Bone marrow (tissue), 2 donors: ENCODE measurements around the gene CHAMP1.
"Not testable (repeated sequence)": the region's sequence is repeated elsewhere in the genome, so short reads cannot be mapped to it uniquely, and the experiment has no call there.

ENCODE experiments used
- DNase-seq, 2 donors: peaks; one replicate each; lab custom pipeline; 2025; lab: John Stamatoyannopoulos, UW

CHAMP1 gene

DNA sequence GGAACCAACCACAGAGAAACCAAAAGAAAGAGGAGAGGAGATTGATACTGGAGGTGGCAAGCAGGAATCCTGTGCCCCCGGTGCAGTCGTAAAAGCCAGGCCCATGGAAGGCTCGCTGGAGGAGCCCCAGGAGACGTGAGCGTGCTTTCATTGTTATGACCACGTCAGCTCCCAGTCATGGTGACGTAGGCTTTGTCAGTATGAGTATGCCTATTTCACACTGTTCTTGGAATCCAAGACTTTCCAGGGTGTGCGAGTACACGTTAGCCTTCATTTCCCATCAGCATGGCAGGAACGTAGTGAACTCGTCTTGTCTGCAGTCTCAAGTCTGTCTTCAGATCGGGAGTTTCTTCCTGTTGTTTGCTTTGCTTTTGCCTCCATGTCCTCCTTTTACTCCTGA lies 15.4 kb upstream of the CHAMP1 start:
- no peak for DNase-seq

DNA sequence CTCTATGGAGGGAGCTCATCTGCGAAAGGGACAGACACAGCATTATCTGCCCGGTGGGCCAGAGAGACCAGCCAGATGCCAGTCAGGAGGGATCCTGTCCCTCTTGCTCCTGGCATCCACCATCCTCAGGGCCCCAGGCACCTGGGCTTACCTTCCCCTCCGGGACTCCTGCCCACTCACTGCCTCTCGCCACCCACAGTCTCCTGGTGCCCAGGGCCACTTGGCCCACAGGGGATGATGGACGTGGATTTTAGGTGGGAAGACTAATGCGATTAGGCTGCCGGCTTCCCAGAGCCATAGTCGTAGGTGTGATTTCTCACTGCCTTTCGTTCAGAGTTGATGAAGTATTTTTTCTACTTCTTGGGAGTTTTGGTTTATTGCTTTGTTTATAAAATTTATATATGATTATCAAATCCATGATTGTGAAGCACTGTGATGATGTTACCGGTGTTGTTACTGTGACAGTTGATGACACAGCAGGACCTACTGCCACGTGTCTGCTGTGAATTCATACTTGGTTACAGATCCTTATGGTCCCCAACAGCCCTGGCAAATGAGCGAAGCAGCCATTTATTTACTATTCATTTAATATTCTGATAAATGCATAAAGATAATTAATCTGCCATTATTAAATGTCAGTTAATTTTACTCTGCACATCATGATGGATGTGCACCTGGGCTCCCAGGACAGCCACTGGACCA lies 14.5 kb upstream of the CHAMP1 start:
- DNase-seq: no peak

DNA sequence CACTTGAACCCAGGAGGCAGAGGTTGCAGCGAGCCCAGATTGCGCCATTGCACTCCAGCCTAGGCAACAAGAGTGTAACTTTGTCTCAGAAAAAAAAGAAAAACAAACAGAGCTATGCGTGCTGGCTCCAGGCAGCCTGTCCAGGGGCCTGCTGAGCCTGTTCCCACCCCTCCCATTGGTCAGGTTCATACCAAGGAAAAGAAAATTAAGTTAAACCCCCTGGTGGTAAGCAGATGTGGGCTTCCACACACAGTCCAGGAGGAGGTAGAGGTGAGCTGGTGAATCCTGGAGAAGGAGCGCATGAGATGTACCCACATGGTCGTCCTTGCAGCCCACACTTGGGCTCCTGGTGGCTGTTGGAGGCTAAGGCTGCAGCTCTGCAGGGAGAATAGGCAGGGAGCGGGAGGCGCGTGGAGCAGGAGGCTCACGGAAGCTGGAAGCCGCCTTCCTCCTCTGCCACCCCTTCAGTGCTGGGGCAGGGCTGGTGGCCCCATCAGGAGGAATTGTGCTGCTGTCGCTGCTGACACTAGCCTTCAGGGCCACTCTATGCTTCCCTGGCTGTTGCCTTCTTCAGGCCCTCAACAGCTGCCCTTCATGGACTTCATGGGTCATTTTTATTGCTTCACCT lies 10.5 kb upstream of the CHAMP1 start:
- DNase-seq: no peak

DNA sequence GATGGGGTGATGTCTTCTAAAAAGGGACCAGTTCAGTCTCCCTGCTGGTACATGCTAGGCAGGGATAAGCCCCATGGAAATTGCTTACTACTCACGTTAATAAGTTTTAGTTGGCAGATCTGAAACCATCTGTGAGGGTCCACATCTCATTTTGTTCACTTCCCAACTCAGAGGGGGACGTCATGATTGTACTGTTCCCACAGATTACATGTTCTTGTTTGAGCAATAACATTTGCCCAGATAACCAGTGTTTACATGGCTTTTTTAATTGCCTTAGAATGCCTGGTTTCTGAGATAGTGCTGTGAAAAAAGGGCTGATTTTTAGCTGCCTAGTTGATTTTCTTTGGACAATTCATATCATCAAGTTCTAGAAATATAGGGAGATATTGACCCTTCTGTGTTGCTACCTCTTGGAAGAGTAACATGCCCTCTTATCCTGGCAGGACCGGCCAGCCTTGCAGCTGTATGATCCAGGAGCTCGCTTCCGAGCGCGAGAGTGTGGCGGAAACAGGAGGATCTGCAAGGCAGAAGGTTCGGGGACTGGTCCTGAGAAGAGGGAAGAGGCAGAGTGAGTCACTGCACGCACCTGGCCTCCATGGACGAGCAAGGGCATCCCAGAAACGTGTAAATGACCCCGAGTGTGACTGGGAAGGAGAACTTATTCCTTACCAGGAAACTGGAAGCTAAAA lies 9.8 kb upstream of the CHAMP1 start:
- DNase-seq: no peak

DNA sequence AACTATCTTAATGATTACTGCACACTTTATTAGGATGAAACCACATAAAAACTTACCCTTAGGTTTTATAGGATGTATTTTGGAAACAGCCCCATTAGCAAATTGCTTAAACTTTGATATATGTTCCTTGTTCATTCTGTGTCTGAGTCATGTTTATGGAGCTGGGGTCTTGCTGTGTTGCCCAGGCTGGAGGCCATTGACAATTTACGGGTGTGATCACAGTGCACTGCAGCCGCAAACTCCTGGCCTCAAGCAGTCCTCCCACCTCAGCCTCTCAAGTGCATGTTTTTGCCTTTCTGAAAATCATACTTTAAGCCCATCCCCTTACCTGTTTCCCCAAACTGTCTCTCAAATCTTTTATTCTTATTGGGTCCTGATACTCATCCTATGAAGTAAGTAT lies 5.2 kb upstream of the CHAMP1 start:
- DNase-seq: no peak

DNA sequence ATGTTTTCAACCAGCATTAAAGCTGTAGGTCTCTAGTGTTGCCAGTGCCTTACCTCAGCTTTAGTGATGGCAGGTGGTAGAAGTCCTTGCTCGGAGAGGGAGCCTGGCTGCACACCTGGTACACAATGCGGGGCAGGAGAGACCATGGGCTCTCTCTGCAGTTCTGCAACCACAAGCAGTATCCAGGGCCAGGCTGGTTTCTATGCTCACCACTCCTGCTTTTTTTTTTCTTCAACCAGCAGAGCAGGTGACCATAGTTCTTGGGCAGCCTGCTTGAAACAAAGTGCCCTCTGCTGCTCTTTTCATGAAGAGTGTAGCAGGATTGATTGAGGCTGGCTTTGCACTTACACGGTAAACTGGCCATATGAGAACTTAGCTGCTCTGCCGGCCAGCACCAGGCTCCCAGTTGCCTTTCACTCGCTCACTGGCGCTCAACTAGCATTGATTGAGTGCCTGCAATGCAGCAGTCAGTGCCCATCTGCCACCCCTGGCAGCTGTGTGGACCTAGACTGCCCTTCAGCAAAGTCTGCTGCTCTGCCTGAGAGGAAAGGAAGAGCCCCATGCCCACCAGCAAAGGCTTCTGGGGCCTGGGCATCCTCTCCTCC lies 4.4 kb upstream of the CHAMP1 start:
- no peak for DNase-seq

DNA sequence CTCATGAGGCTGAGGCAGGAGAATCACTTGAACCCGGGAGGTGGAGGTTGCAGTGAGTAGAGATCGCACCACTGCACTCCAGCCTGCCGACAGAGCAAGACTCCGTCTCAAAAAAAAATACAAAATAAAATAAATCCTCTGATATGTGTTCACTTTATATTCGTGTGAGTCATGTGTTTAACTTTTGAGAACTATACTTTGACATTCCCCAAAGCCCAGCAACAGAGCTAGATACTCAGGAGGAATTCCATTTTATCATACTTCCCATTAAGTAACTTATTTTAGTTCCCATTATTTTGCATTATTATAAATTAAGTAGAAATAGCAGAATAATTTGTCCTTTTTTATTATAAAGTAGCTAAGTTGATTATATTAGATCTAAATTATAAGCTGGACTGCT lies 3.3 kb upstream of the CHAMP1 start:
- no peak for DNase-seq

DNA sequence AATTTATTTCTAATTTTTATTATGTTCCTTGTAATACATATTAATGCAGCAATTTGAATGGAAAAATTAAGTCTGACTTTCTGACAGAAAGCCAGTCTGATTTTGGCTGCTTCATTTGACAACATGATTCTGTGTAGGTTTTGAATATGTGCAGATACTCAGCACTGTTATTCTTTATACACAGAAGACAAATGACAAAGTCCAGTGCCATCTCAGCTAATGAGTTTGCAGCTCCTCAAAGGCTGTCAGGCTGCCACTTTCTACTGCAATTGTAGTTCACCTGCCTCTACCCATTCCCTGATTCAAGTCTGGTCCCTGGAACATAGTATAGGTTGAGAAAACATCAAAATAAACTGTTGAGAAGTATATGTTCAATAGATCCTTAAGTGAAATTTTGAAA lies 2.9 kb upstream of the CHAMP1 start:
- no peak for DNase-seq

DNA sequence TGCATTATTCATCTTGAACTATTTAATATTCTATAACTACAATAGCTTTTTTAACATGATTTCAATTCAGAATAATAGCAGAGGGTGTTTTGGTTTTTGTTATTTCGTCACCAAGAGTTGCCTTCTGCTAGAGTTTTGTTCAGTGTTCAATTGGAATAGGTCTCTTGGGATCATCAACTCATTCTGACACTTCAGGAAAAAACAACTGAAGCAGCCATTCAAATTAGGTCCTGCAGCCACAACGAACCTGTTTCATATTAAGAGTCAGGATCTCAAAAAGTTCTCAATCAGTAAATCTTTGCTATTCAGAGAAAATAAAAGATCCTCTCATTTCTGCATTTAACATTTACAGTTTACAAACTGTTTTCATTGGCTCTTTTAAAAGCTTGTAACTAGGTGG lies 2.4 kb upstream of the CHAMP1 start:
- DNase-seq: no peak

DNA sequence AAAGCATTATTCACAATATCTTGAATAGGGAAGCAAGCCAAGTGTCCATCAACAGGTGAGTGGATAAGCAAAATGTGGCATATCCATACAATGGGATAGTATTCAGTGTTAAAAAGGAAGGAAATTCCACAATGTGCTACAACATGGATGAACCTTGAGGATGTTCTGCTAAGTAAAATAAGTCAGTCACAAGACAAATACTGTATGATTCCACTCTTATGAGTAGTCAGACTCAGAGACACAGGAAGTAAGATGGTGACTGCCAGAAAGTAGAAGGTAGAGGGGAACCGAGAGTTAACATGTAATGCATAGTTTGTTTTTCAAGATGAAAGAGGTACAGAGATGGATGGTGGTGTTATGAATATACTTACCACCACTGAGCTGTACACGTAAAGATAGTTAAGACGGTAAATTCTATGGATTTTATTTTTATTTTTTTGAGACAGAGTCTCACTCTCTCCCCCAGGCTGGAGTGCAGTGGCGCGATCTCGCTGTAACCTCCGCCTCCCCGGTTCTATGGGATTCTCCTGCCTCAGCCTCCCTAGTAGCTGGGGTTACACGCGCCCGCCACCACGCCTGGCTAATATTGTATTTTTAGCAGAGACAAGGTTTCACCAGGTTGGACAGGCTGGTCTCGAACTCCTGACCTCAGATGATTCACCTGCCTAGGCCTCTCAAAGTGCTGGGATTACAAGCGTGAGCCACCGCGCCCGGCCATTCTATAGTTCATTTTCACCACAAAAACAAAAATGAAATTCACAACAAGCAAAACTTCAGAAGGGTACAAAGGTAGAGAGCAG lies 1.0 kb upstream of the CHAMP1 start:
- no peak for DNase-seq

DNA sequence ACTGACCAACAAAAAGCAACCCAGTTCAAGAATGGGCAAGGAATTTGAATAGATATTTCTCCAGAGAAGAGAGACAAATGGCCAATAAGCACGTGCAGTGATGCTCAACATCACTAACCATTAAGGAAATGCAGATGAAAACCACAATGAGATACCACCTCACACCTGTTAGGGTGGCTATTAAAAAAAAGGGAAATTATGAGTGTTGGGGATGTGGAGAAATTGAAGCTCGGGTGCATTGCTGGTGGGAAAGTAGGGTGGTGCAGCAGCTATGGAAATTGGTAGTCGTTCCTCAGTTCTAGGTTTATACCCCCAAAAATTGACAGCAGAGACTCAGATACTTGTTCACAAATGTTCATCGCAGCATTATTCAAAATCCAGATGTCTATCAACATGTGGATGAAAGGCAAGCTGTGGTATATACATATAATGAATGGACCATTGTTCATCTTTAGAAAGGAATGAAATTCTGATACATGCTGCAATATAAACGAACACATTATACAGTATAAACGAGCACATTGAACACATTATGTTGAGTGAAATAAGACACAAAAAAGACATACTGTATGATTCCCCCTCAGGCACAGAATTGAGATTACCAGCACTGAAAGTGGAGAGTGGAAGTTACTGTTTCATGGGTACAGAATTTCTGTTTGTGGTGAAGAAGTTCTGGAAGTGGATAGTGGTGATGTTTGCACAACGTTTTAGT lies 927 bp downstream of the CHAMP1 start:
- DNase-seq: no peak

DNA sequence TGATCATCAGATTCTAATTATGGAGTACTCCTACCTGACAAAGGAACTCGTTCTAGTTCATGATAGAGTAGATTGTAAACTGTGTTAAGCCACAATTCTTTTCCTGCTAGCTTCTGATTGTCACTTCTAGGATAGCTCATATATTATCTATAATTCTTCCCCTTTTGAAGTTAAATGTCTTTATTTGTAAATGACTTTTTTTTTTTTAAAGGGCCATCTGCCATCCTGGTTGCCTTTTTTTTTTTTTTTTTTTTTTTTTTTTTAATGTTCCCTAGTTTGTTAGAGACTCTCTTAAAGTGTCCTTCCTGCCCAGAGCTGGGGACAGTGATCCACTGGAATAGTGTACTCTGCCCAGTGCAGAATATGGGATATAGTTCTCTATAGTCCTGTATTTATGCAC lies 4.3 kb downstream of the CHAMP1 start:
- DNase-seq: no peak

DNA sequence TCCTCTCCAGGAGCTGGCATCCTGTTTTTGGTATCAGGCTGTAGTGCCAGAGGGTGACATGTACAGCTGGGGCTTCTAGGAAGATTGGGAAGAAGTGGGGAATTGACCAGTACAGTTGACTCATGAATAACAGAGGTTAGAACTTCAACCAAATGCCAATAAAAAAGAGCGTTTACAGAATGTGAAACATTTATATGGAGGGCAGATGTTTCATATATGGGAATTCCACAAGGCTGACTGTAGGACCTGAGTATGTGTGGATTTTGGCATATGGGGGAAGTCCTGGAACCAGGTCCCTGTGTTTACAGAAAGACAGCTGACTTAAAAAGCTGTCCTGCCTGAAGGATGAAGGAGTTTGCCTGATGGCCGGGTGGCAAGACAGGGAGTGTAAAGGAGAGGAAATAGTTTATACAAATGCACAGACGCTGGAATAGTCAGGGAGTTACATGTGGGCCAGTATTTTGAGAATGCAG lies 5.2 kb downstream of the CHAMP1 start:
- no peak for DNase-seq

DNA sequence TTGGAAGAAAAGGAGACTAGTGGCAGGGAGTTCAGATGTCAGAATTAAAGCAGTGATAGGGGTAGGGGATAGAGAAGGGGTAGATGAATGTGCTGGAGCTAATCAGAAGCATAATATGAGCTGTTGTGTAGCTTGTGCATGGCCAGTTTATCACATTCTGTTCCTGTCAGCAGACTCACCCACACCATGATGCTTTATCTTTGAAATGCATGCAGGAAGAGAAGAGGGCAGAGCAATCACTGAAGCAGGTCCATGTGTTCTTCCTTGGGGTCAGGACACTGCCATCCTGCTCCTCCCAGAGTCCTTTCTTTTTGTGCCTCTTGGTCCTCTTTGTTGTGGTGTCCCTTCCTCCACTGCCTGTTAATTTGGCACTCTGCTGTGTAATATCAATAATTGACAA lies 5.8 kb downstream of the CHAMP1 start:
- no peak for DNase-seq

DNA sequence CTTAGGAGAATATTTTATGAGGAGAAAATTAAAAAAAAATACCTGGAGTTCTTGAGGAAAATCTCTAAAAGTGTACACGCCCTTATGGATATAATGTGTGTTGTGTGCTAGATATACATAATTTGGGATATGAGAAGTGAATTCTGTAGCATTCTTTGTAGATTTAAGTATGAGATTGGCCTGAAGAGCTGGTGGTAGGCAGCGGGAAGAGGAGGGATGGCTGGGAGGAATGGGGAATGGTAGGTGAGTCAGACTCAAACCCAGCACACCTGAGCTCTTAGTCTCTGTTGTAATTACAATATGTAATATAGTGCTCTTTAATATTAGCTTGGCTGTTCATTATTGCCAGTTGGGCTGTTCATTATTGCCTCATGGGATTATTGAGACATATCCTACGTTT lies 7.0 kb downstream of the CHAMP1 start:
- DNase-seq: no peak

DNA sequence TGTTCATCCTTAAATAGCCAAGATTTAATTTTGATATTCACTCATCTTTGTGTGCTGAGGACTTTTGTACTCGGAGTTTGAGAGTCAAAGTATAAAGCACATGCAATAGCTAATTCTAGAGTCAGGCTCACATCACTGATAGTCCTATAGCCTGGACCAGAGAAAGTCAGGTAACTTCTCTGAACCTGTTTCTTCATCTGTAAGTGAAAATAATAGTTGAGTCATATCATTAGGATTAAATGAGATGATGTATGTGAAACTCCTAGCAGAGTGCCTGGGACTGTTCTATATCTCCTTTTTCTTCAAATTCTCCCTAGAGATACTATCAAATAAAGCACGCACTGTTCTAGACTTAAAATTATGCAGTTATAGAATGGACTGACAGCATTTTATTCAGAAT lies 9.0 kb downstream of the CHAMP1 start:
- no peak for DNase-seq

DNA sequence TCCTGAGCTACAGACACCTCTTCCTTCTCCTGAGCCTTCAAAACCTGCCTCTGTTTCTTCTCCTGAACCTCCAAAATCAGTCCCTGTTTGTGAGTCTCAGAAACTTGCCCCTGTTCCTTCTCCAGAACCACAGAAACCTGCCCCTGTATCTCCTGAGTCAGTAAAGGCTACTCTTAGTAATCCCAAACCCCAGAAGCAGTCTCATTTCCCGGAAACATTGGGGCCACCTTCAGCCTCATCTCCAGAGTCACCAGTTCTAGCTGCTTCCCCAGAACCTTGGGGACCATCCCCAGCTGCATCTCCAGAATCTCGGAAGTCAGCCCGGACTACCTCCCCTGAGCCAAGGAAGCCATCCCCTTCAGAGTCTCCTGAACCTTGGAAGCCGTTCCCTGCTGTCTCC lies 10.0 kb downstream of the CHAMP1 start:
- DNase-seq: no peak

DNA sequence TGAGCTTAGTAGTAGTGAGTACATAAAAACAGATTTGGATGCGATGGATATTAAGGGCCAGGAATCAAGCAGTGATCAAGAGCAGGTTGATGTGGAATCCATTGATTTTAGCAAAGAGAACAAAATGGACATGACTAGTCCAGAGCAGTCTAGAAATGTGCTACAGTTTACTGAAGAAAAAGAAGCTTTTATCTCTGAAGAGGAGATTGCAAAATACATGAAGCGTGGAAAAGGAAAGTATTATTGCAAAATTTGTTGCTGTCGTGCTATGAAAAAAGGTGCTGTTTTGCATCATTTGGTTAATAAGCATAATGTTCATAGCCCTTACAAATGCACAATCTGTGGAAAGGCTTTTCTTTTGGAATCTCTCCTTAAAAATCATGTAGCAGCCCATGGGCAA lies 11.4 kb downstream of the CHAMP1 start:
- no peak for DNase-seq

DNA sequence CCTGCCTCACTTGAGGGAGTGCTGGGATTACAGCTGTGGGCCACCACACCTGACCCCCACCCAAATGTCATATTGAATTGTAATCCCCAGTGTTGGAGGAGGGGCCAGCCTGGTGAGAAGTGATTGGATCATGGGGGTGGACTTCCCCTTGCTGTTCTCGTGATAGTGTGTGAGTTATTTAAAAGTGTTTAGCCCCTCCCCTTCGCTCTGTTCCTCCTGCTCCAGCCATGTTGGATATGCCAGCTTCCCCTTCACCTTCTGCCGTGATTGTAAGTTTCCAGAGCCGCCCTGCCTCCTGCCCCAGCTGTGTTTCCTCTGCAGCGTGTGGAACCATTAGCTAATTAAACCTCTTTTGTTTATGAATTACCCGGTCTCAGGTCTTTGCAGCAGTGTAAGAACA lies 13.7 kb downstream of the CHAMP1 start:
- no peak for DNase-seq

DNA sequence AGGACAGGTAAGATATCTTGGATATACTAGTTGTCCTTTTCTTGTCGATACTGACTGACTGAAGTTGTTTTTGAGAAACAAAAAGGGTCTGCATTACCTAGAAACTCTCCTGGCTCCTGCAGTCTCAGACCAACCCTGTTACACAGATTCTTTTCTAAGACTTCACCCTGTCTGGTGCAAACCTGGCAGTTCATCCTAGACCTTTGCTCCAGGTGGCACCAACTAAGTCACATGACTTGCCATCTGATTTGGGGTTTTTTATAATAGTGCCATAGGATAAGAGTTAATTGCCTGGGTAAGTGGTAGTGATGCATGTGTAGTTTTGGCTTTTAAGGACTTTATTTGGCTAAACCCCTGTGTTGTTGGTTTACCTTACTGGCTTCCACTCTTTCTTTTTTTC lies 14.3 kb downstream of the CHAMP1 start:
- DNase-seq: no peak

DNA sequence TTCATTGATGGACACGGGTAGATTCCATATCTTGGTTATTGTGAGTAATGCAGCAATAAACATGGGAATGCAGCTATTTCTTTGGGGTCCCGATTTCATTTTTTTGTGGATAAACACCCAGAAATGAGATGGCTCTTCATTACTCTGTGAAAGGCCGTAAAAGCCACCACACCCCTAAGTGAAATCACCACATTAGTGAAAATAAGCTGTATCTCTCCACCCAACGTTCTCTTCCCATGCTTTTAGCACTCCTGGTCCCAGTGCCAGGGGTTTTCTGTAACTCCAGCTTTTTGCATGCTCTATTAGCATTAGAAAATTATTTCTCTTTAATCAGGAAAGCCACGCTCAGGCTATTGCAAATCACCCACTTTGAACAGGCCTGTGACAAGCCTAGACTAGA lies 15.8 kb downstream of the CHAMP1 start:
- DNase-seq: no peak

DNA sequence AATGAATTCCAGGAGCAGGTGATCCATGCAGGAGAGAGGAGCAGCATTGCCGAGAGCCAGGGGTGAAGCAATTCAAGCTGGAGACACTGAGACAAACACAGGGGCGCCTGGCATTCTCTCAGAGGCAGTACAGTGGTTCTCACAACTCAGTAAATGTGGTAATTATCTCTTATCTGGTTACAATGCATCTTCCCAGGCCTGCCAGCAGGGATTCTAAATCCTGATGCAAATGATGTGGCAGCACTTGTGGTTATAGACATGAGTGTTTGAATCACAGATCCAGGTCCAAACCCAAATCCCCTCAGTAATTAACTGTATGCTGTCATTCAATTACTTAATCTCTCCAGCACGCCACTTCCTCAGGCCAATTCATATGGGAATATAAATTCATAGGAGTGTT lies 19.6 kb downstream of the CHAMP1 start:
- not testable (repeated sequence) for DNase-seq
